Measurements from ENCODE around the gene ABCC5. TPM values are rescaled to one million over a fixed set of nuclear protein-coding genes. Genes with fewer than 3 reads are reported as not detected.
A peak's percentile ranks its signal among the peaks of the same experiment; 100 is the strongest.

The ABCC5 gene
- total and polyA plus RNA-seq, 2 of the 8 experiments (the other 6 are each of a cell fraction or from before 2014, with no cell fraction given): 25.3 to 40.8 TPM

GRCh38 chr3:183907911-183908331, 109.8 kb downstream of the ABCC5 start:
- Histone ChIP-seq H3K4ac (replicated peaks; ENCODE audit: insufficient read length, low read depth, low read length) (no peak overlapping the region), H3K56ac (replicated peaks; ENCODE audit: insufficient read length, low read depth, low read length) (no peak overlapping the region), H3K27ac (ENCODE audit: low read depth, low read length) (no peak overlapping the region), H4K20me1 (replicated peaks in 1 of 2; ENCODE audit: control insufficient read depth in 1 of 2, insufficient read depth in 2 of 2, low read length in 2 of 2) (peaks cover 0 to 2% of the 10 kb centered on the region in 2 experiments), H3K23me2 (ENCODE audit: low read depth, low read length) (no peaks in the 10 kb centered on the region), H2BK12ac (ENCODE audit: low read depth, low read length) (0 out of 2 replicates have a peak overlapping the region, but pooled peaks have one; percentile 68), H3K4me2 (ENCODE audit: insufficient read depth in 1 of 2, low read depth in 2 of 2, low read length in 2 of 2) (no peak overlapping the region), H3K9me3 (ENCODE audit: insufficient read depth in 2 of 2, low read depth in 1 of 2, low read length in 1 of 2) (no peaks in the 10 kb centered on the region), H3K4me3 (ENCODE audit: extremely low read depth in 1 of 4, insufficient read depth in 2 of 4, low read depth in 3 of 4, low read length in 4 of 4) (no peak overlapping the region), H2BK5ac (ENCODE audit: low read depth, low read length) (no peak overlapping the region), H3K9ac (replicated peaks in 1 of 4; ENCODE audit: extremely low read depth in 1 of 4, low read depth in 3 of 4, low read length in 3 of 4) (no peak overlapping the region), H3K14ac (ENCODE audit: insufficient read length) (no peak overlapping the region), H3K36me3 (ENCODE audit: control insufficient read depth in 2 of 4, insufficient read depth in 4 of 4, low read length in 3 of 4) (no peaks in the 10 kb centered on the region), H4K5ac (ENCODE audit: insufficient read length, low read depth, low read length) (no peak overlapping the region), H3K79me2 (ENCODE audit: control insufficient read depth in 1 of 2, insufficient read depth in 2 of 2, low read length in 2 of 2) (no peaks in the 10 kb centered on the region), H3K4me1 (replicated peaks in 1 of 4; ENCODE audit: control insufficient read depth in 3 of 4, insufficient read depth in 4 of 4, low read length in 3 of 4) (peaks cover 0 to 3% (median under 1%) of the 10 kb centered on the region in 4 experiments; a peak in 3 of 7 replicates), H3K27me3 (replicated peaks in 1 of 4; ENCODE audit: control insufficient read depth in 3 of 4, extremely low read depth in 1 of 4, insufficient read depth in 3 of 4, low read length in 3 of 4) (no peaks in the 10 kb centered on the region), H2BK15ac (ENCODE audit: low read length) (no peak overlapping the region), H3K23ac (ENCODE audit: insufficient read length) (no peak overlapping the region), H2AFZ (ENCODE audit: low read length) (peak overlapping the region; percentile 53; the same call in 1 of the 2 replicates), H4K91ac (replicated peaks; ENCODE audit: insufficient read length, low read length) (no peak overlapping the region), H2AK5ac (ENCODE audit: low read depth, low read length) (no peak overlapping the region), H2BK120ac (replicated peaks; ENCODE audit: low read depth, low read length) (no peak overlapping the region), H3K79me1 (ENCODE audit: low read depth, low read length) (no peaks in the 10 kb centered on the region), H3K18ac (ENCODE audit: extremely low read depth, low read length) (no peak overlapping the region), H2BK20ac (ENCODE audit: low read length) (no peak overlapping the region), H4K8ac (ENCODE audit: extremely low read depth, insufficient read depth, low read length) (no peak overlapping the region)
- FAIRE-seq (no peak), DNase-seq (ENCODE audit: low read depth in 1 of 2, low spot score in 2 of 2) (no peak)
- WGBS, 2 experiments (ENCODE audit: extremely low coverage in 1 of 2, insufficient coverage in 1 of 2, insufficient read length in 1 of 2, insufficient replicate concordance in 2 of 2, low coverage in 1 of 2, low lambda C conversion rate in 2 of 2, missing lambda C conversion rate in 1 of 2): 96% methylated on average over 12 of the region's 16 CpGs; no CpG with 5 or more reads in 1 of the 2 experiments
- POLR2A ChIA-PET (ENCODE audit: partially characterized antibody): no interaction called here
- CTCF ChIA-PET (ENCODE audit: partially characterized antibody): interaction anchor here (0.7 to 5.3 kb wide), 7 partner anchors 10 to 483 kb away, joined by 3 to 53 read pairs (median 4); partner anchors contain the start of gene PARL
- TF ChIP-seq CREB1 (IDR thresholded peaks at IDR 0.05): no peak
- TF ChIP-seq MAX (IDR thresholded peaks at IDR 0.05): no peak
- TF ChIP-seq, protein P1, sequence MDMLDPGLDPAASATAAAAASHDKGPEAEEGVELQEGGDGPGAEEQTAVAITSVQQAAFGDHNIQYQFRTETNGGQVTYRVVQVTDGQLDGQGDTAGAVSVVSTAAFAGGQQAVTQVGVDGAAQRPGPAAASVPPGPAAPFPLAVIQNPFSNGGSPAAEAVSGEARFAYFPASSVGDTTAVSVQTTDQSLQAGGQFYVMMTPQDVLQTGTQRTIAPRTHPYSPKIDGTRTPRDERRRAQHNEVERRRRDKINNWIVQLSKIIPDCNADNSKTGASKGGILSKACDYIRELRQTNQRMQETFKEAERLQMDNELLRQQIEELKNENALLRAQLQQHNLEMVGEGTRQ (IDR thresholded peaks at IDR 0.05; ENCODE audit: low read length): no peak
- no peak for TF ChIP-seq FOSL1 (IDR thresholded peaks at IDR 0.05; ENCODE audit: insufficient read depth, low read depth, low read length)
- no peak for TF ChIP-seq KDM1A (IDR thresholded peaks at IDR 0.05; ENCODE audit: borderline replicate concordance, low read length)
- TF ChIP-seq SP1 (IDR thresholded peaks at IDR 0.05; ENCODE audit: low read depth, low read length): no peak
- no peak for TF ChIP-seq CTCF (IDR thresholded peaks at IDR 0.05; ENCODE audit: control extremely low read depth in 1 of 3, insufficient read depth in 1 of 3, low read depth in 1 of 3, low read length in 3 of 3)
- TF ChIP-seq, protein P2, sequence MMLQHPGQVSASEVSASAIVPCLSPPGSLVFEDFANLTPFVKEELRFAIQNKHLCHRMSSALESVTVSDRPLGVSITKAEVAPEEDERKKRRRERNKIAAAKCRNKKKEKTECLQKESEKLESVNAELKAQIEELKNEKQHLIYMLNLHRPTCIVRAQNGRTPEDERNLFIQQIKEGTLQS (IDR thresholded peaks at IDR 0.05; ENCODE audit: insufficient read depth, low read depth, low read length): no peak

Measured in H1 (cell line).